Skin of body (tissue), 2 donors: ENCODE data around the gene GEMIN4. TPM values are rescaled to one million over a fixed set of nuclear protein-coding genes. Genes with fewer than 3 reads are reported as not detected.
"Not testable (repeated sequence)": the region's sequence is repeated elsewhere in the genome, so short reads cannot be mapped to it uniquely, and the experiment has no call there.

Source experiments
- DNase-seq: peaks from one replicate; lab custom pipeline; 2025; lab: John Stamatoyannopoulos, UW
- total RNA-seq: library from RNA; depleted of rRNA; stranded (reverse); fragments of >200 nt; gene quantifications from one replicate; pipeline ENCODE4 v1.2.3, GENCODE V29; 2014

GEMIN4 gene
- total RNA-seq, 1 donor from 2014 or later, result 13.2 TPM

DNA sequence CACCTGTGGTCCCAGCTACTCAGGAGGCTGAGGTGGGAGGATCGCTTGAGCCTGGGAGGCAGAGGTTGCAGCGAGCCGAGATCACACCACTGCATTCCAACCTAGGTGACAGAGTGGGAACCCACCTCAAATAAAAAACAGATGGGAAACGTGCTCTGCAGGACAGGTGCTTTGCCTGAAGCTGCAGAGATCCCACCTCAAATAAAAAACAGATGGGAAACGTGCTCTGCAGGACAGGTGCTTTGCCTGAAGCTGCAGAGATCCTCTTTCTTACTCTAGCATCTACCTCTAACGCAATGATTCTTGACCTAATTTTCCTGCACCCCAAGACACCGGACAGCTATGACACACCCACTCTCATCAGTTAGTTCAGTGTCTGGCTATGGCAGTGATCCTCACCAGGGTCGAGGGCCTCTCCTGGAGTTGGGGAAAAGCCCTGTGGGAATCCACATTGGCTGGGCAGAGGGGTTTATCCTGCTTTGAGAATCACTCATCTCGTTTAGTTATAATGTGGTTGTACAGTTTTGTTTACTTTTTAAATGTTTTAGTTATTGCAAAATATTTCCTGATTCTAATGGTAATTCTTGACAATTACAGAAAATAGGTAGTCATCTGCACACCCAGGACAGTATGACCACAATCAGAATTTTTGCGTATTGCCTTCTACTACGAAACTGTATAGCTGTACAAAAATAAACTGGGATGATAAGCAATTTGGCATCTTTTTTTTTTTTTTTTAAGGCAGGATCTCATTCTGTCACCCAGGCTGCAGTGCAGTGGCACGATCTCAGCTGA lies 48.8 kb downstream of the GEMIN4 start:
- no peak for DNase-seq

DNA sequence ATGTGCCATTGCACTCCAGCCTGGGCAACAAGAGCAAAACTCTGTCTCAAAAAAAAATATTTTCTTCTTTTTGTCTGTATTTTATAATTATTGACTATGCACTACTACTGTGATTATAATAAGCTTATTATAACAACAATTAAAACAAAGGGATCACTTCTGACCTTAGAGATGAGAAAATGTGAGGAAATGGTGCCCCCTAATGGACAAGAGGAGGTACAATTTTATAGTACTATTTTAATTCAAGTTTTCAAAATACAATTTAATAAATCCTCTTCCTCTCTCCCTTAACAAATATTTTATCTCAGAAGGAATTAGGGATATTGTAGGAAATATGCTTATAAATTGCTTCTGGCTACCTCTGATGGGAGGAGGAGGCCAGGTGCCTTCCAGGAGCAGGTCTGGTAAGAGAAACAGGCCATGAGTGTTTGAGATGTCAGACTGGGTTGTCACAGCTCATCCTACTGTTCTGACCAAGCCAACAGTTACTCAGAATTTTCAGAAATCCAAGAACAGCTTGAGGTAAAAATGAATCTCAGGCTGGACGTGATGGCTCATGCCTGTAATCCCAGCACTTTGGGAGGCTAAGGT lies 51.5 kb downstream of the GEMIN4 start:
- no peak for DNase-seq

DNA sequence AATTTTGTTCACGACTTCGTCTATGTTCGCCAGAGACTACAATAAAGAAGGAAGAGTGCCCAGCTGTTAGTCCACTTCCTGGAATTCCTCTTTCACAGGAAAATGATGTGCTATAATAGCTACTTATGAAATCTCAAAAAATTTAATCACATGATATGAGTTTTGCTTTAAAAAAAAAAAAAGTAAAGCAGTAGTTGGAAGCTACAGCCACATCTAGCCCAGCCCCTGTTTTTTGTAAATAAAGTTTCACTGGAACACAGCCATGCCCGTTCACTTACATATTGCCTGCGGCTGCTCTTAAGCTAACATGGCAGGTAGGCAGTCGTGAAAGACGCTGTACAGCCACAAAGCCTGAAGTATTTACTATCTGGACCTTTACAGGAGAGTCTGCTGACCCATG lies 52.7 kb downstream of the GEMIN4 start:
- no peak for DNase-seq

DNA sequence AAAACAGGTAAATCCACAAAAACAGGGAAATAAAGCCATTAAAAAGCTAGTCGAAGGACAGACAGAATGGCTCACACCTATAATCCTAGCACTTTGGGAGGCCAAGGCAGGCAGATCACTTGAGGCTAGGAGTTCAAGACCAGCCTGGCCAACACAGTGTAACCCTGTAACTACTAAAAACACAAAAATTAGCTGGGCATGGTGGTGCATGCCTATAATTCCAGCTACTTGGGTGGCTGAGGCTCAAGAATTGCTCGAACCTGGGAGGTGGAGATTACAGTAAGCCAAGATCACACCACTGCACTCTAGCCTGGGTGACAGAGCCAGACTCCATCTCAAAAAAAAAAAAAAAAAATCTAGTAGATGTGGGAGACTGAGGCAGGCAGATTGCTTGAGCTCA lies 54.0 kb downstream of the GEMIN4 start:
- not testable (repeated sequence) for DNase-seq

- no peak for DNase-seq
These were observed 54.4 kb downstream of the GEMIN4 start for GRCh38 chr17:697682-698081.

DNA sequence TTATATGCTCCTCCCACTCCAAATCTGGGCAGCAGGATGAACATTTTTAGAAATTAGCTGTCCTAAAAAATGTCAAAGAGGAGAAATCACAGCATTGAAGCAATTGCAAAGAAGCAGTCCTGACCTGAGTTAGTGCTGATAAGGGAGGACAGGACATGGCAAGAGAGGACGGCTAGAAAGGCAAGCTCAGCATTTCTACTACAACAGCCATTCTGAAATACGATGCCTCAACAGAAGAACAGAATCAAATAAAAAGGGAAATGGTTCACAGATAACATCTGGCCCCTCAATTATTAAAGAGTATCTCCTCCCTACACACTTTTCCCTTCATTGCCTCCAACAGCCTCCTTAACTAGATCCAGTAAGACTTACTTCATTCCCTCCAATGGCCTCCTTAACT lies 55.7 kb downstream of the GEMIN4 start:
- no peak for DNase-seq

Other genes starting within 250 kb of the GEMIN4 start
- 20.1 TPM for gene VPS53, start 37.4 kb downstream of the GEMIN4 start, total RNA-seq
- 16.9 TPM for gene TLCD3A, start 19.7 kb downstream of the GEMIN4 start, total RNA-seq
- gene GLOD4, start 30.0 kb upstream of the GEMIN4 start, total RNA-seq, result 40.5 TPM
- 15.4 TPM for gene MRM3, start 30.1 kb upstream of the GEMIN4 start, total RNA-seq
- 52.2 TPM for gene NXN, start 227.5 kb upstream of the GEMIN4 start, total RNA-seq
- gene TIMM22, start 244.9 kb upstream of the GEMIN4 start, total RNA-seq, result 9.0 TPM